Gastrocnemius medialis (tissue), 4 donors: ENCODE data around the gene NBPF1.
"Not testable (repeated sequence)": the region's sequence is repeated elsewhere in the genome, so short reads cannot be mapped to it uniquely, and the experiment has no call there.

Experiments
- CTCF ChIP-seq, 5 experiments: fragments of 450-650 bp in 3 of 5; fragments of 200-600 bp in 2 of 5; sonication (generic) in 2 of 5; IDR thresholded peaks in 4 of 5; conservative IDR thresholded peaks in 1 of 5; 1 replicate in 4 of 5; 2 replicates in 1 of 5; pipeline ENCODE4 v1.5.1; 2016 to 2019; ENCODE audit warnings: antibody characterized with exemption in 5 of 5, mild to moderate bottlenecking in 3 of 5, moderate library complexity in 3 of 5
- POLR2A ChIP-seq, 2 donors: fragments of 450-650 bp; IDR thresholded peaks; one replicate each; pipeline ENCODE4 v1.6.1; 2017; ENCODE audit warnings: antibody characterized with exemption in 2 of 2, mild to moderate bottlenecking in 2 of 2, moderate library complexity in 2 of 2

DNA sequence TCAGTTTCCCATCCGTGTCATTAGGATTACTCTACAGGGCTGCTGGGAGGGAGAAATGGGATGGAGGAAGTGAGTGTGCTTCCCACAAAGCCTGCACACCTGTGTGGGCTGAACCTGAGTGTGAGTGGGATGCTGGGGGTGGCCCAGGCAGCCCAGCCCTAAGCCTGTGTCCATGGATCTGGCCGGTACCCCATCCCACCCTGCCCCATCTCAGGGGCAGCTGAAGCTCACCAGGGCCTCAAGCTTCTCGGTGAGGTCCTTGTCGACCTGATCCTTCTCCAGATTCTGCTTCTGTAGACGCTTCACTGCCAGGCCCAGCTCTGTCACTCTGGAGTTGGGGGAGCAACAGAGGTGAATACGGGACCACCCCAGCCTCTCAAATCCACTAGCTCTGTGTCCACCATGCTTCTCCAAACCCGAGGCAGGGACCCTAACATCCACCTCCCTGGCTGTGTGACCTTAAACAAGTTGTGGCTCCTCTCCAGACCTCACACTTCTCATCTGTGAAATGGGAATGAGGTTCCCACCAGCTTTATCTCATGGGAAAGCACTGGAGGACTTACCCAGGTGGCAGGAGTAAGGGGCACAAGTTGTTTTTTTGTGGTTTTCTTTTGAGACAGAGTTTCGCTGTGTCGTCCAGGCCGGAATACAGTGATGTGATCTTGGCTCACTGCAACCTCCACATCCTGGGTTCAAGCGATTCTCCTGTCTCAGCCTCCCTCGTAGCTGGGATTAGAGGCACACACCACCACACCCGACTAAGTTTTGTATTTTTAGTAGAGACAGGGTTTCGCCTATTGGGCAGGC is 18.9 kb upstream of the NBPF1 start:
- not testable (repeated sequence) for TF ChIP-seq CTCF (IDR thresholded peaks at IDR 0.05 in 4 of 5, conservative IDR thresholded peaks at IDR 0.05 in 1 of 5); POLR2A (IDR thresholded peaks at IDR 0.05)
